IMR-90 (cell line): ENCODE data around the gene TRIM2. TPM values are rescaled to one million over a fixed set of nuclear protein-coding genes. Genes with fewer than 3 reads are reported as not detected.

Experiments
- ATAC-seq: fragments of 200-7000 bp; cut with Tn5 transposase; 2 replicates; pipeline ENCODE4 v1.9.1; 2020; ENCODE audit warnings: low read depth, mild to moderate bottlenecking, moderate library complexity
- BruUV-seq: library from RNA; stranded (reverse); fragments of 400-500 nt; replicated peaks from 2 replicates; lab custom pipeline; 2021; lab: Mats Ljungman, UMichigan
- CTCF ChIA-PET: fragments of 300-600 bp; formaldehyde crosslinking; extraction: SDS; loops from one replicate; lab custom pipeline; 2021; ENCODE audit warnings: antibody characterized with exemption; lab: Yijun Ruan, JAX
- POLR2A ChIA-PET: fragments of 300-600 bp; sonication (Branson Sonifier 250); formaldehyde crosslinking; loops from one replicate; lab custom pipeline; 2022; ENCODE audit warnings: antibody characterized with exemption; ENCODE audit not compliant: unreplicated experiment; lab: Charles Lee
- DNase-seq: peaks from one replicate; pipeline ENCODE4 v3.0.0; 2013
- H2AFZ ChIP-seq: replicated peaks from 2 replicates; pipeline ENCODE3; 2013; ENCODE audit warnings: low read length, mild to moderate bottlenecking; ENCODE audit not compliant: poor library complexity
- H2AK5ac ChIP-seq: 2 replicates; pipeline ENCODE4 v1.6.1; 2013; ENCODE audit warnings: low read depth, low read length, inconsistent platforms
- H2AK9ac ChIP-seq: replicated peaks from 2 replicates; pipeline ENCODE3; 2013; ENCODE audit warnings: mild to moderate bottlenecking, low read depth, low read length, moderate library complexity; ENCODE audit not compliant: poor library complexity
- H2BK120ac ChIP-seq: 2 replicates; pipeline ENCODE4 v1.6.1; 2013; ENCODE audit warnings: low read depth, low read length, inconsistent platforms
- H2BK15ac ChIP-seq: 3 replicates; pipeline ENCODE4 v1.6.1; 2013; ENCODE audit warnings: low read depth, low read length, inconsistent platforms
- H2BK20ac ChIP-seq: 2 replicates; pipeline ENCODE4 v1.6.1; 2013; ENCODE audit warnings: low read depth, mild to moderate bottlenecking, inconsistent platforms, low read length, moderate library complexity
- H2BK5ac ChIP-seq: 2 replicates; pipeline ENCODE4 v1.6.1; 2013; ENCODE audit warnings: mild to moderate bottlenecking, low read depth, low read length, inconsistent platforms; ENCODE audit not compliant: poor library complexity, severe bottlenecking
- H3K14ac ChIP-seq: replicated peaks from 2 replicates; pipeline ENCODE4 v1.6.1; 2013; ENCODE audit warnings: low read depth, low read length, inconsistent platforms
- H3K18ac ChIP-seq: 2 replicates; pipeline ENCODE4 v1.6.1; 2013; ENCODE audit warnings: low read depth, low read length, control low read depth
- H3K23ac ChIP-seq: 2 replicates; pipeline ENCODE4 v1.6.1; 2013; ENCODE audit warnings: low read depth, low read length, inconsistent platforms
- H3K27ac ChIP-seq: 2 replicates; pipeline ENCODE4 v1.5.1; 2013; ENCODE audit warnings: mild to moderate bottlenecking, control low read depth, low read length; ENCODE audit not compliant: insufficient read depth
- H3K27me3 ChIP-seq: 2 replicates; pipeline ENCODE4 v1.6.1; 2013; ENCODE audit warnings: low read length; ENCODE audit not compliant: control insufficient read depth, insufficient read depth
- H3K36me3 ChIP-seq: 2 replicates; pipeline ENCODE4 v1.6.1; 2013; ENCODE audit warnings: low read length, mixed read lengths; ENCODE audit not compliant: control insufficient read depth, insufficient read depth
- H3K4ac ChIP-seq: 2 replicates; pipeline ENCODE4 v1.6.1; 2013; ENCODE audit warnings: low read depth, low read length, inconsistent platforms
- H3K4me1 ChIP-seq: 2 replicates; pipeline ENCODE4 v1.6.1; 2013; ENCODE audit warnings: low read length, mixed read lengths; ENCODE audit not compliant: control insufficient read depth, insufficient read depth
- H3K4me2 ChIP-seq: 2 replicates; pipeline ENCODE4 v1.6.1; 2013; ENCODE audit warnings: low read depth, mild to moderate bottlenecking, control low read depth, low read length, moderate library complexity
- H3K4me3 ChIP-seq: 2 replicates; pipeline ENCODE4 v1.5.1; 2013; ENCODE audit warnings: low read depth, mild to moderate bottlenecking, control low read depth, low read length, moderate library complexity; ENCODE audit not compliant: insufficient read depth
- H3K56ac ChIP-seq: 2 replicates; pipeline ENCODE4 v1.6.1; 2013; ENCODE audit warnings: low read length, inconsistent platforms; ENCODE audit not compliant: insufficient read depth; ENCODE audit errors: extremely low read depth
- H3K79me1 ChIP-seq, 2 experiments: 2 replicates each; pipeline ENCODE4 v1.6.1; 2013; ENCODE audit warnings: low read length in 2 of 2, inconsistent platforms in 1 of 2, low read depth in 1 of 2
- H3K9ac ChIP-seq: 2 replicates; pipeline ENCODE4 v1.6.1; 2013; ENCODE audit warnings: low read depth, low read length, control low read depth
- H3K9me1 ChIP-seq: 2 replicates; pipeline ENCODE4 v1.6.1; 2013; ENCODE audit warnings: low read length, inconsistent platforms; ENCODE audit not compliant: insufficient read depth
- H3K9me3 ChIP-seq: 2 replicates; pipeline ENCODE4 v1.6.1; 2013; ENCODE audit warnings: low read length; ENCODE audit not compliant: control insufficient read depth, insufficient read depth
- H4K20me1 ChIP-seq: 2 replicates; pipeline ENCODE4 v1.6.1; 2013; ENCODE audit warnings: low read length, inconsistent platforms; ENCODE audit not compliant: insufficient read depth
- H4K5ac ChIP-seq: 2 replicates; pipeline ENCODE4 v1.6.1; 2013; ENCODE audit warnings: mild to moderate bottlenecking, low read depth, low read length, control low read depth
- H4K8ac ChIP-seq, 2 experiments: 2 replicates each; pipeline ENCODE4 v1.6.1; 2013; ENCODE audit warnings: low read depth in 2 of 2, low read length in 2 of 2, control low read depth in 1 of 2, inconsistent platforms in 1 of 2
- H4K91ac ChIP-seq: 2 replicates; pipeline ENCODE4 v1.6.1; 2013; ENCODE audit warnings: low read depth, low read length, inconsistent platforms; ENCODE audit not compliant: insufficient read depth
- CEBPB ChIP-seq: IDR thresholded peaks from 2 replicates; pipeline ENCODE4 v1.6.1; 2012; ENCODE audit warnings: low read depth, low read length, improper control_type of control experiment
- CHD1 ChIP-seq: IDR thresholded peaks from 2 replicates; pipeline ENCODE4 v1.6.1; 2012; ENCODE audit warnings: low read depth, low read length, improper control_type of control experiment
- RFX5 ChIP-seq: IDR thresholded peaks from 2 replicates; pipeline ENCODE4 v1.8.0; 2012; ENCODE audit warnings: low read depth, mild to moderate bottlenecking, low read length, moderate library complexity
- SMC3 ChIP-seq: fragments of 150-350 bp; IDR thresholded peaks from 2 replicates; pipeline ENCODE4 v1.6.1; 2016; ENCODE audit warnings: low read depth, mild to moderate bottlenecking, antibody characterized with exemption, low read length, moderate library complexity
- WGBS, 2 experiments: methylation state at CpG; one replicate each; pipeline versions ENCODE4 v1.1.5 to v1.1.7; 2013; ENCODE audit warnings: missing lambda C conversion rate in 2 of 2; ENCODE audit not compliant: insufficient read length in 1 of 2; ENCODE audit errors: extremely low coverage in 2 of 2; 5-methylcytosine and 5-hydroxymethylcytosine counted together
- dilution Hi-C: fragments of 300-500 bp; cut with HindIII; formaldehyde crosslinking; loops from one replicate; pipeline ENCODE4 v1.14.3; 2018; ENCODE audit warnings: low sequenced_read_pairs; ENCODE audit not compliant: unreplicated experiment
- in situ Hi-C: fragments of 300-500 bp; cut with MboI; formaldehyde crosslinking; loops from 3 replicates; pipeline ENCODE4 v1.14.3; 2019; ENCODE audit warnings: low sequenced_read_pairs, inconsistent platforms, mixed read lengths
- intact Hi-C: fragments of 100-400 bp; cut with micrococcal nuclease; formaldehyde crosslinking; loops from 2 replicates; pipeline ENCODE4 v1.10.0; 2022
- polyA plus RNA-seq, 3 experiments: library from polyadenylated mRNA; depleted of rRNA; stranded (reverse); fragments of >200 nt; gene quantifications; 2 replicates each; pipeline ENCODE4 v1.2.3, GENCODE V29; 2012; ENCODE audit warnings: low replicate concordance in 1 of 3
- total RNA-seq: library from RNA; depleted of rRNA; stranded (reverse); fragments of >200 nt; gene quantifications from 2 replicates; pipeline ENCODE4 v1.2.3, GENCODE V29; 2012

The TRIM2 gene
- total and polyA plus RNA-seq, 2 of the 4 experiments (the other 2 are of a cell fraction), result 16.0 to 64.2 TPM

GRCh38 chr4:153281476-153281875, 77.2 kb downstream of the TRIM2 start:
- POLR2A ChIA-PET, result no interaction called here
- Histone ChIP-seq H3K23ac (no peak overlapping the region), H3K9me3 (peaks cover 4% of the 10 kb centered on the region; the same call in 1 of the 2 replicates), H3K4ac (no peak overlapping the region), H3K4me1 (no peaks in the 10 kb centered on the region), H2AK5ac (no peak overlapping the region), H2AK9ac (no peak overlapping the region), H2BK5ac (no peak overlapping the region), H3K18ac (no peak overlapping the region), H3K79me1 (0 out of 4 replicates have a peak, but pooled peaks cover 0 to 3% of the 10 kb centered on the region in 2 experiments), H3K27me3 (no peaks in the 10 kb centered on the region), H3K9me1 (0 out of 2 replicates have a peak, but pooled peaks cover 2% of the 10 kb centered on the region), H4K8ac (no peak overlapping the region), H2BK15ac (no peak overlapping the region), H4K20me1 (no peaks in the 10 kb centered on the region), H3K4me3 (no peak overlapping the region), H3K9ac (no peak overlapping the region), H3K36me3 (peaks cover 18% of the 10 kb centered on the region), H2BK120ac (no peak overlapping the region), H3K56ac (no peak overlapping the region), H3K4me2 (no peak overlapping the region), H2BK20ac (no peak overlapping the region), H3K27ac (no peak overlapping the region), H4K91ac (no peak overlapping the region), H4K5ac (no peak overlapping the region), H2AFZ (no peak overlapping the region), H3K14ac (no peak overlapping the region)
- DNase-seq (no peak), ATAC-seq (no peak)
- in situ Hi-C loops (no loop called here), intact Hi-C loops (no loop called here), dilution Hi-C loops (no loop called here)
- CTCF ChIA-PET, result interaction anchor here (0.6 kb wide), 1 partner anchor 225 kb away, joined by 3 read pairs; no protein-coding TSS in a partner anchor
- no peak for TF ChIP-seq CHD1
- no peak for TF ChIP-seq CEBPB
- no peak for TF ChIP-seq SMC3
- TF ChIP-seq RFX5, result no peak
- BruUV-seq, result no TSS peak
- no CpG with 5 or more reads among the region's 1 CpG for WGBS, 2 experiments
